Transverse colon (tissue), 4 donors: Measurements from ENCODE around the gene AIPL1. TPM values are rescaled to one million over a fixed set of nuclear protein-coding genes. Genes with fewer than 3 reads are reported as not detected.

ENCODE experiments used
- DNase-seq: peaks from one replicate; pipeline ENCODE4 v3.0.0-alpha.2; 2019
- H3K27ac ChIP-seq, 4 donors: fragments of 200-600 bp; sonication (generic); 2 replicates each; pipeline ENCODE4 v1.5.1; 2016 to 2018; ENCODE audit warnings: inconsistent platforms in 4 of 4
- H3K27me3 ChIP-seq: fragments of 200-600 bp; sonication (generic); 2 replicates; pipeline ENCODE4 v1.5.1; 2017; ENCODE audit warnings: inconsistent platforms
- H3K36me3 ChIP-seq, 4 donors: fragments of 200-600 bp; sonication (generic); 2 replicates each; pipeline ENCODE4 v1.5.1; 2017 to 2019; ENCODE audit warnings: inconsistent platforms in 4 of 4
- H3K4me1 ChIP-seq, 4 donors: fragments of 200-600 bp; sonication (generic); 2 replicates each; pipeline ENCODE4 v1.5.1; 2017 to 2020; ENCODE audit warnings: inconsistent platforms in 4 of 4
- H3K4me3 ChIP-seq, 4 donors: fragments of 200-600 bp; sonication (generic); 1 replicate in 1 of 4; 2 replicates in 3 of 4; pipeline versions ENCODE4 v1.5.1 to v1.6.1; 2017 to 2019; ENCODE audit warnings: inconsistent platforms in 4 of 4
- H3K9me3 ChIP-seq, 2 donors: fragments of 200-600 bp; sonication (generic); 2 replicates each; pipeline ENCODE4 v1.5.1; 2017 to 2019; ENCODE audit warnings: inconsistent platforms in 2 of 2
- CTCF ChIP-seq, 5 experiments: fragments of 200-600 bp in 3 of 5; fragments of 450-650 bp in 2 of 5; sonication (generic) in 3 of 5; IDR thresholded peaks; 1 replicate in 2 of 5; 2 replicates in 3 of 5; pipeline ENCODE4 v1.5.1; 2016 to 2017; ENCODE audit warnings: antibody characterized with exemption in 5 of 5, inconsistent platforms in 3 of 5, mild to moderate bottlenecking in 2 of 5, moderate library complexity in 1 of 5
- EP300 ChIP-seq: sonication (generic); formaldehyde crosslinking; IDR thresholded peaks from one replicate; pipeline ENCODE4 v1.6.1; 2017; ENCODE audit warnings: antibody characterized with exemption, low read depth
- POLR2A ChIP-seq: fragments of 450-650 bp; IDR thresholded peaks from one replicate; pipeline ENCODE4 v1.6.1; 2016; ENCODE audit warnings: antibody characterized with exemption, mild to moderate bottlenecking, moderate library complexity
- POLR2AphosphoS5 ChIP-seq, 3 donors: sonication (generic); formaldehyde crosslinking; IDR thresholded peaks; one replicate each; pipeline ENCODE4 v1.6.1; 2016; ENCODE audit warnings: antibody characterized with exemption in 3 of 3
- WGBS, 2 donors: methylation state at CpG; one replicate each; pipeline ENCODE4 v1.1.5; 2018; ENCODE audit warnings: low coverage in 1 of 2; 5-methylcytosine and 5-hydroxymethylcytosine counted together
- in situ Hi-C, 4 donors: fragments of 200-750 bp; cut with MboI; loops; one replicate each; pipeline versions ENCODE4 v1.15.0 to v1.15.1; 2017; ENCODE audit warnings: low sequenced_read_pairs in 3 of 4, low pct_ligation_motif_present in 1 of 4, low pct_unique_long_range_greater_than_20kb in 1 of 4
- intact Hi-C: fragments of 100-400 bp; cut with DNase I; formaldehyde crosslinking; loops from one replicate; pipeline ENCODE4 v1.15.1; 2023; ENCODE audit warnings: low total_unique reads
- total RNA-seq, 4 donors: library from RNA; depleted of rRNA; stranded (reverse); fragments of >200 nt; gene quantifications; one replicate each; pipeline ENCODE4 v1.1.0, GENCODE V29; 2016

AIPL1 gene
- total RNA-seq, 4 donors from 2014 or later, result not detected

GRCh38 chr17:6421700-6422604 is 13.0 kb downstream of the AIPL1 start:
- no peak overlapping the region for H3K27ac ChIP-seq
- 24% methylated on average over 12 of the region's 13 CpGs; no CpG with 5 or more reads in 1 of the 2 donors for WGBS, 2 donors
- H3K36me3 ChIP-seq, result no peaks in the 10 kb centered on the region
- DNase-seq, result peak; percentile 80
- in situ Hi-C loops, result loop anchor here in 2 of 4 donors (5.0 kb wide), 1 partner anchor 835 kb away; no protein-coding TSS in a partner anchor
- intact Hi-C loops, result loop anchor here (2.0 kb wide), 1 partner anchor 835 kb away; no protein-coding TSS in a partner anchor
- H3K27me3 ChIP-seq, result peaks cover 9% of the 10 kb centered on the region
- TF ChIP-seq POLR2A (no peak), CTCF (IDR thresholded peaks at IDR 0.05) (peak; percentile 68 to 87 (median 78))
- H3K4me1 ChIP-seq, result no peaks in the 10 kb centered on the region
- no peaks in the 10 kb centered on the region for H3K9me3 ChIP-seq
- H3K4me3 ChIP-seq, result no peak overlapping the region

- DNase-seq, result no peak
- no peaks in the 10 kb centered on the region for H3K9me3 ChIP-seq
- intact Hi-C loops (loop anchor here (2.0 kb wide), 1 partner anchor 833 kb away; no protein-coding TSS in a partner anchor), in situ Hi-C loops (loop anchor here in 2 of 4 donors (5.0 kb wide), 1 partner anchor 833 kb away; no protein-coding TSS in a partner anchor)
- 13% methylated on average over 13 of the region's 13 CpGs; no CpG with 5 or more reads in 1 of the 2 donors for WGBS, 2 donors
- no peak overlapping the region for H3K27ac ChIP-seq
- TF ChIP-seq POLR2AphosphoS5 (IDR thresholded peaks at IDR 0.05) (no peak), CTCF (IDR thresholded peaks at IDR 0.05) (peak in 2 of 5 experiments; percentile 13 to 17)
- no peaks in the 10 kb centered on the region for H3K4me1 ChIP-seq
- no peak overlapping the region for H3K4me3 ChIP-seq
- no peaks in the 10 kb centered on the region for H3K36me3 ChIP-seq
- peaks cover 9% of the 10 kb centered on the region for H3K27me3 ChIP-seq
These were observed 14.7 kb downstream of the AIPL1 start for GRCh38 chr17:6420173-6420641.

DNA sequence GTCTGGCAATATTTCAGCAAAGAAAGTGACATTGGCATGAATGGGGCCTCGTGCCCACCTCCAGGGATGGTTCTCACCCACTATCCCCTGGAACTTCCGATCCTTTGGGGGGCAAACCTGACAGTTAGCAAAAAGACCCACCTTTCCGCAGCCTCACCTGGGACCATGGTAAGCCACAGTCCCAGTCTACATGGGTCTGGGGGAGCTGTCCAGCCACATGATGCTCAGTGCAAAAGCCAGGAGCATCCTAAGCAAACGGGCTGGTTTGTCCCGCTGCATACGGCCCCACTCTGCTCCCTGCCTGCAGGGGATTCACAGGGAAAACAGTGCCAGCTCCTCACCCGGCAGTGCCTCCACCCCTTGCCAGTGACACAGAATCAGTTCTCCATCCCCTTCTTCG is 19.3 kb downstream of the AIPL1 start:
- in situ Hi-C loops, result no loop called here
- H3K9me3 ChIP-seq, result no peaks in the 10 kb centered on the region
- intact Hi-C loops, result no loop called here
- H3K4me1 ChIP-seq, result no peaks in the 10 kb centered on the region
- no peak overlapping the region for H3K27ac ChIP-seq
- no peak for DNase-seq
- H3K4me3 ChIP-seq, result no peak overlapping the region
- 70% methylated on average over 8 of the region's 8 CpGs; no CpG with 5 or more reads in 1 of the 2 donors for WGBS, 2 donors
- TF ChIP-seq POLR2AphosphoS5 (IDR thresholded peaks at IDR 0.05) (no peak), EP300 (no peak), POLR2A (no peak)
- peaks cover 3% of the 10 kb centered on the region for H3K27me3 ChIP-seq
- no peaks in the 10 kb centered on the region for H3K36me3 ChIP-seq

DNA sequence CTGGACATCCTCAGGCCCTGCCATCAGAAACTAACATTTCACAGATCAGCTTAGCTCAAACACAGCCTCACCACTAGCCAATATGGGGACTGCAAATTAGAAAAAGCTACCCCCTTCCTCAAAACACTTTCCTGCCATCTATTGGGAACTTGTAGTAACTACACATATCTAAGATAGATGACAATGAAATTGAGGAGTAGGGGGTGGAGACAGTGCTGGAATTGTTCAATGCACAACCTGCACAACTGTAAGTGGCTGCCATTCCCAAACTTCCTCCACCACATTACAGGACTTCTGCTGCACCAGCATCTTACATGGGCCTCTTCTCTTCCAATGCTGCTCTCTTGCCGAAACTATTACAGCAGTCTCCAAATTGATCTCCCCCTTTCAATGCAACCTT is 21.9 kb downstream of the AIPL1 start:
- Histone ChIP-seq H3K27me3 (peaks cover 8% of the 10 kb centered on the region), H3K27ac (no peak overlapping the region), H3K36me3 (no peaks in the 10 kb centered on the region), H3K9me3 (no peaks in the 10 kb centered on the region), H3K4me3 (no peak overlapping the region), H3K4me1 (no peaks in the 10 kb centered on the region)
- in situ Hi-C loops (no loop called here), intact Hi-C loops (no loop called here)
- no peak for DNase-seq
- 97 to 100% methylated on average over 1 of the region's 1 CpG for WGBS, 2 donors
- TF ChIP-seq EP300 (no peak), POLR2A (no peak), POLR2AphosphoS5 (IDR thresholded peaks at IDR 0.05) (no peak), CTCF (IDR thresholded peaks at IDR 0.05) (peak in 2 of 5 experiments; percentile 14 to 23)
